RWPE2 (cell line): ENCODE measurements around the gene CCDC141.
"Not testable (repeated sequence)": the region's sequence is repeated elsewhere in the genome, so short reads cannot be mapped to it uniquely, and the experiment has no call there.

Experiments
- ATAC-seq: fragments of 200-7000 bp; cut with Tn5 transposase; 3 replicates; pipeline ENCODE4 v1.9.1; 2021; ENCODE audit warnings: low read depth
- DNase-seq: peaks from one replicate; pipeline ENCODE4 v3.0.0-alpha.2; 2020; ENCODE audit warnings: low spot score
- H3K27ac ChIP-seq: fragments of 450-650 bp; 2 replicates; pipeline ENCODE4 v1.5.1; 2017; ENCODE audit warnings: mild to moderate bottlenecking; ENCODE audit not compliant: poor library complexity, severe bottlenecking
- H3K27me3 ChIP-seq: fragments of 250-450 bp; sonication (Bioruptor Pico); 2 replicates; pipeline ENCODE4 v1.5.1; 2021; ENCODE audit warnings: mild to moderate bottlenecking, moderate library complexity; ENCODE audit not compliant: insufficient read depth, poor library complexity, severe bottlenecking
- H3K36me3 ChIP-seq: fragments of 250-450 bp; sonication (Bioruptor Pico); 2 replicates; pipeline ENCODE4 v1.5.1; 2020; ENCODE audit warnings: low read depth, mild to moderate bottlenecking, moderate library complexity
- H3K4me1 ChIP-seq: fragments of 250-450 bp; sonication (Bioruptor Pico); 2 replicates; pipeline ENCODE4 v1.5.1; 2021; ENCODE audit warnings: mild to moderate bottlenecking, moderate library complexity; ENCODE audit not compliant: insufficient read depth, poor library complexity, severe bottlenecking
- H3K4me3 ChIP-seq: fragments of 250-450 bp; sonication (Bioruptor Pico); 2 replicates; pipeline ENCODE4 v1.5.1; 2021; ENCODE audit warnings: mild to moderate bottlenecking, moderate library complexity; ENCODE audit not compliant: severe bottlenecking
- H3K9me3 ChIP-seq: fragments of 250-450 bp; sonication (Bioruptor Pico); 2 replicates; pipeline ENCODE4 v1.5.1; 2021; ENCODE audit warnings: mild to moderate bottlenecking, moderate library complexity; ENCODE audit not compliant: severe bottlenecking
- CTCF ChIP-seq: fragments of 450-650 bp; IDR thresholded peaks from one replicate; pipeline ENCODE4 v1.5.1; 2017; ENCODE audit warnings: mild to moderate bottlenecking, moderate library complexity; ENCODE audit not compliant: poor library complexity, severe bottlenecking

The CCDC141 gene

GRCh38 chr2:178994264-178994663 is 55.7 kb downstream of the CCDC141 start:
- TF ChIP-seq CTCF: no peak
- Histone ChIP-seq H3K27me3 (no peaks in the 10 kb centered on the region), H3K27ac (no peak overlapping the region), H3K9me3 (no peaks in the 10 kb centered on the region), H3K4me3 (no peak overlapping the region), H3K36me3 (no peaks in the 10 kb centered on the region), H3K4me1 (no peaks in the 10 kb centered on the region)
- DNase-seq (no peak), ATAC-seq (no peak)

DNA sequence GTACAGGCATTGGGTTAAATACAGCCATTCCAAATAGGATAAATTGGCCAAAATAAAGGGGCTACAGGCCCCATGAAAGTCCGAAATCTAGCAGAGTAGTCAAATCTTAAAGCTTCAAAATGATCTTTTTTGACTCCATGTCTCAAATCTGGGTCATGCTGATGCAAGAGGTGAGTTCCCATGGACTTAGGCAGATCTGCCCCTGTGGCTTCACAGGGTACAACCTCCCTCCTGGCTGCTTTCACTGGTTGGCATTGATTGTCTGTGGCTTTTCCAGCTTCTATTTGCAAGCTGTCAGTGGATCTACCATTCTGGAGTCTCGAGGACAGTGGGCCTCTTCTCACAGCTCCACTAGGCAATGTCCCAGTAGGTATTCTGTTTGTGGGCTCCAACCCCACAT is 56.1 kb downstream of the CCDC141 start:
- H3K4me1 ChIP-seq: no peaks in the 10 kb centered on the region
- no peak overlapping the region for H3K4me3 ChIP-seq
- H3K9me3 ChIP-seq: no peaks in the 10 kb centered on the region
- DNase-seq (no peak), ATAC-seq (no peak)
- no peak overlapping the region for H3K27ac ChIP-seq
- H3K36me3 ChIP-seq: no peaks in the 10 kb centered on the region
- TF ChIP-seq CTCF: no peak
- no peaks in the 10 kb centered on the region for H3K27me3 ChIP-seq

DNA sequence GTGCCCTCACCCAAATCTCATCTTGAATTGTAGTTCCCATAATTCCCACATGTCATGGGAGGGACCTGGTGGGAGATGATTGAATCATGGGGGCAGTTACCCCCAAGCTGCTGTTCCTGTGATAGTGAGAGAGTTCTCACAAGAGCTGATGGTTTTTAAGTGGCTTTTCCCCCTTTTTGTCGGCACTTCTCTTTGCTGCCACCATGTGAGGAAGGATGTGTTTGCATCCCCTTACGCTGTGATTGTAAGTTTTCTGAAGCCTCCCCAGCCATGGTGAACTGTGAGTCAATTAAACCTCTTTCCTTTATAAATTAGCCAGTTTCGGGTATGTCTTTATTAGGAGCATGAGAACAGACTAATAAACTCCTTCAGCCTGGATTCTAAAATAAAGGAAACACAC is 57.2 kb downstream of the CCDC141 start:
- ATAC-seq, H3K4me1 ChIP-seq, H3K27ac ChIP-seq, H3K9me3 ChIP-seq, DNase-seq, H3K36me3 ChIP-seq, H3K27me3 ChIP-seq, H3K4me3 ChIP-seq: not testable (repeated sequence)
- peak; percentile 15 for TF ChIP-seq CTCF

DNA sequence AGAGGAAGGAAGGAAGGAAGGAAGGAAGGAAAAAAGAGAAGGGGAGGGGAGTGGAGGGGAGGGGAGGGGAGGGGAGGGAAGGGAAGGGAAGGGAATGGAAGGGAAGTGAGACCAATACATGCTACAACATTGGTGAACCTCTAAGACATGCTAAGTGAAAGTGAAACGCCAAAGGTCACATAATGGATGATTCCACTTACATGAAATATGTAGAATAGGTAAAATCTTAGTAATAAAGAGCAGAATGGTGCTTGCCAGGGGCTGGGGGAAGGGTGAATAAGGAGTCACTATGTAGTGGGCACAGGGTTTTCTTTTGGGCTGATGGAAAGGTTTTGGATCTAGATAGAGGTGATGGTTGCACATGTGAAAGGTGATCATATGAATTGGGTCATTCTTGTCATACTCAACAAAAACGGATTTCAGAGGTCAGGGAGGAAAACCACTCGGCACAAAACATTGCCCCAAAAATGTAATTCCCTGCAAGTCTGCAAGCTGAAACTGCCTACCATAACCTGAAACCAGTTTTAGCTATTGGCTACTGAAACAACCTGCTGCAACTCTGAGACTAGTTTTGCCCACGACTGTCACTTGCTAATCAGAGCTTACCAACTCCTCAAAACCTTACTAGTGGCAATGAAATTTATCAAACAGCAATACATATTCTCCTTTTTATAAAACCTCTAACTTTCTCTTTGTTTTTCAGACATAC is 59.2 kb downstream of the CCDC141 start:
- Histone ChIP-seq H3K36me3 (no peaks in the 10 kb centered on the region), H3K4me3 (no peak overlapping the region), H3K27ac (no peak overlapping the region), H3K9me3 (no peaks in the 10 kb centered on the region), H3K4me1 (no peaks in the 10 kb centered on the region), H3K27me3 (no peaks in the 10 kb centered on the region)
- ATAC-seq: no peak
- no peak for TF ChIP-seq CTCF
- no peak for DNase-seq

DNA sequence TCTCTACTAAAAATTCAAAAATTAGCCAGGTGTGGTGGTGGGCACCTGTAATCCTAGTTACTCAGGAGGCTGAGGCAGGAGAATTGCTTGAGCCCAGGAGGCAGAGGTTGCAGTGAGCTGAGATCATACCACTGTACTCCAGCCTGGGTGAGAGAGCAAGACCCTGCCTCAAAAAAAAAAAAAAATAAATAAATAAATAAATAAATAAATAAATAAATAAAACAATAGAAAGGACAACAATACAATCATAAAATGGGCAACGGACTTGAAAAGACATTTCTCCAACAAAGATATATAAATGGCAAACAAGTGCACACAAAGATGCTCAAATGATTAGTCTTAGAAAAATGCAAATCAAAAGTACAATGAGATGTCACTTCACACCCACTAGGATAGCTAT is 60.5 kb downstream of the CCDC141 start:
- H3K4me3 ChIP-seq, H3K9me3 ChIP-seq, H3K4me1 ChIP-seq, DNase-seq, H3K27ac ChIP-seq, H3K36me3 ChIP-seq, ATAC-seq, H3K27me3 ChIP-seq: not testable (repeated sequence)

DNA sequence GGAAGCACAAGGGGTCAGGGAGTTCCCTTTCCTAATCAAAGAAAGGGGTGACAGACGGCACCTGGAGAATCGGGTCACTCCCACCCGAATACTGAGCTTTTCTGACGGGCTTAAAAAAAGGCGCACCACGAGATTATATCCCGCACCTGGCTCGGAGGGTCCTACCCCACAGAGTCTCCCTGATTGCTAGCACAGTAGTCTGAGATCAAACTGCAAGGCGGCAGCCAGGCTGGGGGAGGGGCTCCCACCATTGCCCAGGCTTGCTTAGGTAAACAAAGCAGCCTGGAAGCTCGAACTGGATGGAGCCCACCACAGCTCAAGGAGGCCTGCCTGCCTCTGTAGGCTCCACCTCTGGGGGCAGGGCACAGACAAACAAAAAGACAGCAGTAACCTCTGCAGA is 67.3 kb downstream of the CCDC141 start:
- not testable (repeated sequence) for ATAC-seq, H3K9me3 ChIP-seq, H3K27ac ChIP-seq, H3K4me3 ChIP-seq, DNase-seq, H3K4me1 ChIP-seq, H3K27me3 ChIP-seq, H3K36me3 ChIP-seq
